ENCODE data around the gene GAB1. TPM values are rescaled to one million over a fixed set of nuclear protein-coding genes. Genes with fewer than 3 reads are reported as not detected.

The GAB1 gene
- total and polyA plus RNA-seq, 2 donors (not counting 1 experiment from before 2014, with no cell fraction given): 4.7 to 10.8 TPM

DNA sequence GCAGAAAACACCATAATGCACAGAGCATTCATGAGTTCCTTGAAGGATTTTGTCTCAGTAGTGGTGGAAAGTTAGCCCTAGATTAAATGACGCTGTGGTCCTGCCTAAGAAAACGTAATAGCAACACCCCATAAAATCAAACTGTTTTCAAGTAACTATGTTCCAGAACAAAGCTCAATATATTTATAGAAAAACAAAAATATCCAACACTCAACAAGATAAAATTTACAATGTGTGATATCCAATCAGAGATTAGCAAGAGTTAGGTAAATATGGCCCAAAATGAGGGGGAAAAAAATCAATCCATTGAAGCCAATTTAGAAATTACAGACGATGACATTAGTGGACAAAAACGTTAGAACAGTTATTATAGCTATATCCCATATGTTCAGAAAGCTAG lies 9.9 kb upstream of the GAB1 start:
- Histone ChIP-seq H3K79me2 (ENCODE audit: control insufficient read depth, insufficient read depth, low read length) (no peaks in the 10 kb centered on the region), H3K27ac (ENCODE audit: low read length in 2 of 2) (no peak overlapping the region), H3K4me1 (ENCODE audit: control insufficient read depth in 2 of 2, insufficient read depth in 2 of 2, low read length in 2 of 2) (no peaks in the 10 kb centered on the region), H2AFZ (ENCODE audit: insufficient read depth, low read depth, low read length, poor library complexity, severe bottlenecking) (no peak overlapping the region), H4K20me1 (ENCODE audit: control insufficient read depth, insufficient read depth, low read length, poor library complexity, severe bottlenecking) (no peaks in the 10 kb centered on the region), H3K4me2 (replicated peaks; ENCODE audit: low read depth, low read length, poor library complexity, severe bottlenecking) (no peak overlapping the region), H3K36me3 (replicated peaks in 1 of 2; ENCODE audit: control extremely low read depth in 1 of 2, control insufficient read depth in 1 of 2, extremely low read depth in 1 of 2, insufficient read depth in 2 of 2, low read length in 1 of 2) (no peaks in the 10 kb centered on the region), H3K9ac (ENCODE audit: low read length) (no peak overlapping the region), H3K9me3 (ENCODE audit: control extremely low read depth in 1 of 3, control insufficient read depth in 2 of 3, insufficient read depth in 1 of 3, low read length in 2 of 3) (no peaks in the 10 kb centered on the region), H3K4me3 (ENCODE audit: control extremely low read depth in 1 of 5, extremely low read depth in 1 of 5, insufficient read depth in 1 of 5, low read depth in 2 of 5, low read length in 4 of 5) (no peak overlapping the region), H3K27me3 (replicated peaks in 1 of 4; ENCODE audit: control extremely low read depth in 1 of 4, control insufficient read depth in 3 of 4, insufficient read depth in 4 of 4, low read length in 3 of 4) (no peaks in the 10 kb centered on the region)
- CTCF ChIA-PET: interaction anchor here (0.7 kb wide), 1 partner anchor 12 kb away, joined by 3 read pairs; no protein-coding TSS in a partner anchor
- Mint-ChIP-seq H3K27ac (no peak overlapping the region), H3K4me1 (no peaks in the 10 kb centered on the region), H3K27me3 (peaks cover 10% of the 10 kb centered on the region), H3K4me3 (no peak overlapping the region), H3K9me3 (ENCODE audit: insufficient read depth) (no peaks in the 10 kb centered on the region)
- ATAC-seq (ENCODE audit: low read depth): no peak
- no peak for DNase-seq
- intact Hi-C loops (cut with micrococcal nuclease): no loop called here
- TF ChIP-seq, protein P1, sequence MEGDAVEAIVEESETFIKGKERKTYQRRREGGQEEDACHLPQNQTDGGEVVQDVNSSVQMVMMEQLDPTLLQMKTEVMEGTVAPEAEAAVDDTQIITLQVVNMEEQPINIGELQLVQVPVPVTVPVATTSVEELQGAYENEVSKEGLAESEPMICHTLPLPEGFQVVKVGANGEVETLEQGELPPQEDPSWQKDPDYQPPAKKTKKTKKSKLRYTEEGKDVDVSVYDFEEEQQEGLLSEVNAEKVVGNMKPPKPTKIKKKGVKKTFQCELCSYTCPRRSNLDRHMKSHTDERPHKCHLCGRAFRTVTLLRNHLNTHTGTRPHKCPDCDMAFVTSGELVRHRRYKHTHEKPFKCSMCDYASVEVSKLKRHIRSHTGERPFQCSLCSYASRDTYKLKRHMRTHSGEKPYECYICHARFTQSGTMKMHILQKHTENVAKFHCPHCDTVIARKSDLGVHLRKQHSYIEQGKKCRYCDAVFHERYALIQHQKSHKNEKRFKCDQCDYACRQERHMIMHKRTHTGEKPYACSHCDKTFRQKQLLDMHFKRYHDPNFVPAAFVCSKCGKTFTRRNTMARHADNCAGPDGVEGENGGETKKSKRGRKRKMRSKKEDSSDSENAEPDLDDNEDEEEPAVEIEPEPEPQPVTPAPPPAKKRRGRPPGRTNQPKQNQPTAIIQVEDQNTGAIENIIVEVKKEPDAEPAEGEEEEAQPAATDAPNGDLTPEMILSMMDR (IDR thresholded peaks at IDR 0.05): no peak
- TF ChIP-seq EZH2 (IDR thresholded peaks at IDR 0.05; ENCODE audit: borderline replicate concordance, insufficient read depth, low read depth, low read length, poor library complexity, severe bottlenecking): no peak
- WGBS (ENCODE audit: insufficient coverage): 100% methylated on average over 1 of the region's 4 CpGs
- POLR2A ChIA-PET: no interaction called here

GRCh38 chr4:143329985-143330384 lies 6.7 kb upstream of the GAB1 start:
- DNase-seq (no peak), ATAC-seq (ENCODE audit: low read depth) (no peak)
- Mint-ChIP-seq H3K4me3 (no peak overlapping the region), H3K27ac (no peak overlapping the region), H3K9me3 (ENCODE audit: insufficient read depth) (no peaks in the 10 kb centered on the region), H3K4me1 (peaks cover 1% of the 10 kb centered on the region), H3K27me3 (peaks cover 16% of the 10 kb centered on the region)
- no peaks in the 10 kb centered on the region for H4K20me1 ChIP-seq (ENCODE audit: control insufficient read depth, insufficient read depth, low read length, poor library complexity, severe bottlenecking)
- H3K27ac ChIP-seq (ENCODE audit: low read length in 2 of 2): no peak overlapping the region
- no peaks in the 10 kb centered on the region for H3K27me3 ChIP-seq (replicated peaks in 1 of 4; ENCODE audit: control extremely low read depth in 1 of 4, control insufficient read depth in 3 of 4, insufficient read depth in 4 of 4, low read length in 3 of 4)
- TF ChIP-seq EZH2 (IDR thresholded peaks at IDR 0.05; ENCODE audit: borderline replicate concordance, insufficient read depth, low read depth, low read length, poor library complexity, severe bottlenecking): no peak
- TF ChIP-seq, protein P1 (IDR thresholded peaks at IDR 0.05): no peak
- H3K9me3 ChIP-seq (ENCODE audit: control extremely low read depth in 1 of 3, control insufficient read depth in 2 of 3, insufficient read depth in 1 of 3, low read length in 2 of 3): peaks cover 0 to 9% (median 0%) of the 10 kb centered on the region in 3 donors
- WGBS (ENCODE audit: insufficient coverage): 100% methylated on average over 3 of the region's 6 CpGs
- H3K4me1 ChIP-seq (ENCODE audit: control insufficient read depth in 2 of 2, insufficient read depth in 2 of 2, low read length in 2 of 2): no peaks in the 10 kb centered on the region
- H3K4me2 ChIP-seq (replicated peaks; ENCODE audit: low read depth, low read length, poor library complexity, severe bottlenecking): no peak overlapping the region
- no peak overlapping the region for H3K4me3 ChIP-seq (ENCODE audit: control extremely low read depth in 1 of 5, extremely low read depth in 1 of 5, insufficient read depth in 1 of 5, low read depth in 2 of 5, low read length in 4 of 5)
- CTCF ChIA-PET: no interaction called here
- H3K9ac ChIP-seq (ENCODE audit: low read length): no peak overlapping the region
- no peaks in the 10 kb centered on the region for H3K79me2 ChIP-seq (ENCODE audit: control insufficient read depth, insufficient read depth, low read length)
- H2AFZ ChIP-seq (ENCODE audit: insufficient read depth, low read depth, low read length, poor library complexity, severe bottlenecking): no peak overlapping the region
- intact Hi-C loops (cut with micrococcal nuclease): no loop called here
- no peaks in the 10 kb centered on the region for H3K36me3 ChIP-seq (replicated peaks in 1 of 2; ENCODE audit: control extremely low read depth in 1 of 2, control insufficient read depth in 1 of 2, extremely low read depth in 1 of 2, insufficient read depth in 2 of 2, low read length in 1 of 2)
- POLR2A ChIA-PET: no interaction called here
